DMS114 treated with DMSO at 0.1 percent for 48 hours (cell line): Measurements from ENCODE around the gene TUBA1C.
"Not testable (repeated sequence)": the region's sequence is repeated elsewhere in the genome, so short reads cannot be mapped to it uniquely, and the experiment has no call there.

Experiments used
- DNase-seq: peaks from one replicate; lab custom pipeline; 2025; ENCODE audit not compliant: unreplicated experiment; lab: John Stamatoyannopoulos, UW

Gene TUBA1C

DNA sequence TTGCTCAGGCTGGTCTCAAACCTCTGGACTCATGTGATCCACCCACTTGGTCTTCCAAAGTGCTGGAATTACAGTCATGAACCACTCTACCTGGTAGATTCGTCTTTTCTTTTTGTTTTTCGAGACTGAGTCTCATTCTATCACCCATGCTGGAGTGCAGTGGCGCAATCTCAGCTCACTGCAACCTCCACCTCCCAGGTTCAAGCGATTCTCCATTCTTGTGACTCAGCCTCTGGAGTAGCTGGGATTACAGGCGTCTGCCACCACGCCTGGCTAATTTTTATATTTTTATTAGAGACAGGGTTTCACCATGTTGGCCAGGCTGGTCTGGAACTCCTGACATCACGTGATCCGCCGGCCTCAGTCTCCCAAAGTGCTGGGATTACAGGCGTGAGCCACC lies 9.4 kb upstream of the TUBA1C start:
- not testable (repeated sequence) for DNase-seq

- DNase-seq = no peak
Measured at GRCh38 chr12:49255857-49256637, 8.8 kb upstream of the TUBA1C start.

GRCh38 chr12:49257508-49258184 lies 7.2 kb upstream of the TUBA1C start:
- not testable (repeated sequence) for DNase-seq

- no peak for DNase-seq
Measured at GRCh38 chr12:49259452-49259851, 5.4 kb upstream of the TUBA1C start.

- DNase-seq = no peak
Measured at GRCh38 chr12:49260166-49260565, 4.7 kb upstream of the TUBA1C start.

DNA sequence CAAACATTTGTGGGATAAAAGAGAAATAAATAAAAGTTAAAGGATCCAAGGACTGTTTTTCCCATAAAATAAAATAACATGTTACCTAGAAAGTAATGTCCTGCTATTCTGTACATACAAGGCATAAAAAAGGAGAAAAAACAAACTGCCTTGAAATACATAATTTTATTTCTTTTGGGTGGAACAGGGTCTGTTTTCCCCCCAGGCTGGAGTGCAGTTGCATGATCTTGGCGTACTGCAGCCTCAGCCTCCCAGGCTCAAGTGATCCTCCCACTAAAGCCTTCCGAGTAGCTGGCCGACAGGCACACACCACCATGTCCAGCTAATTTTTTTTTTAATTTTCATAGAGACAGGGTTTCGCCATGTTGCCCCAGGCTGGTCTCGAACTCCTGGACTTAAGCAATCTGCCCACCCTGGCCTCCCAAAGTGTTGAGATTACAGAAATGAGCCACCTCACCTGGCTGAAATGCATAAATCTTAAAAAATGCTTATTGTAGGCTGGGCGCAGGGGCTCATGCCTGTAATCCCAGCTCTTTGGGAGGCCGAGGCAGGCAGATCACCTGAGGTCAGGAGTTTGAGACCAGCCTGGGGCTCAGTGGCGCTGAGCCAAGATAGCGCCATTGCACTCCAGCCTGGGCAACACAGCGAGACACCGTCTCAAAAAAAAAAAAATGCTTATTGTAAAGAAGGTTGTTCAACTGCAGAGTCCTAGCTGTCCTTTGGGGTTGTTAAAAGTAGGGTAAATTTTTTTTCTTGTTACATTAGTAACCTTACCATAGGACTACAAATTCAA lies 4.1 kb upstream of the TUBA1C start:
- no peak for DNase-seq

GRCh38 chr12:49261721-49262120 lies 3.2 kb upstream of the TUBA1C start:
- DNase-seq = no peak

DNA sequence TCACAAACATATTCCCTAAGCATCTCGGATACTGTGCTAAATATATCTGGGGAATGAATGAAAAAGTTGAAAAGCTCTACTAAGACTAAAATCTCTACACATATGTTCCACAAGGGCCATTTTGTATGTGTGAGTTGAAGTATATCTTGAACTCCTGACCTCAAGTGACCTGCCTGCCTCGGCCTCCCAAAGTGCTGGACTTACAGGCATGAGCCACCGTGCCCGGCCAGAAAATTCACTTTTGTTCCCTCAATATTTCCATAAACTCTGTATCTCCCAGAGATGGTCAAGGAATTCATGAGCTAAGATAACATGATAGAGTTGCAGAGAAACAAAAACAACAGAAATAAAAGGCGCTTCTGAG lies 1.5 kb upstream of the TUBA1C start:
- no peak for DNase-seq

DNA sequence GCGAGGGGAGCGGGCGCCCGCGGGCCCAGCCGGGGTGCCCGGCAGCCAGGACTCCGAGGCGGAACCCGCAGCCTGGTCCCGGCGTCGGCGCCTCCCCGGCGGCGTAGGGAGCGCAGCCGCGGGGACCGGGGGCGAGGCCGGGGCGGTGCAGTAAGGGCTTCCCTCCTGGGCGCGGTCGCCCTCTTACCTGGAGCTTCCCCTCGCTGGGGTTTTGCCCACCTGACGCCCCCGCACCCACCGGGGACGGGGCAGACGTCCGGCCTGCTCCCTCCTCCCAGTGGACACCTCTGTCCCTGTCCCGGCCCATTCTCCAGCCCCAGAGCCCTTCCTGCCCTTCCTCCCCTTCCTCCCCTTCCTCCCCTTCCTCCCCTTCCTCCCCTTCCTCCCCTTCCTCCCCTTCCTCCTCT lies 413 bp upstream of the TUBA1C start:
- no peak for DNase-seq

GRCh38 chr12:49269191-49269590 lies 4.3 kb downstream of the TUBA1C start:
- DNase-seq = not testable (repeated sequence)

GRCh38 chr12:49272790-49273725 lies 8.2 kb downstream of the TUBA1C start:
- DNase-seq = no peak

- DNase-seq = no peak
Measured at GRCh38 chr12:49273726-49274395, 9.0 kb downstream of the TUBA1C start.

DNA sequence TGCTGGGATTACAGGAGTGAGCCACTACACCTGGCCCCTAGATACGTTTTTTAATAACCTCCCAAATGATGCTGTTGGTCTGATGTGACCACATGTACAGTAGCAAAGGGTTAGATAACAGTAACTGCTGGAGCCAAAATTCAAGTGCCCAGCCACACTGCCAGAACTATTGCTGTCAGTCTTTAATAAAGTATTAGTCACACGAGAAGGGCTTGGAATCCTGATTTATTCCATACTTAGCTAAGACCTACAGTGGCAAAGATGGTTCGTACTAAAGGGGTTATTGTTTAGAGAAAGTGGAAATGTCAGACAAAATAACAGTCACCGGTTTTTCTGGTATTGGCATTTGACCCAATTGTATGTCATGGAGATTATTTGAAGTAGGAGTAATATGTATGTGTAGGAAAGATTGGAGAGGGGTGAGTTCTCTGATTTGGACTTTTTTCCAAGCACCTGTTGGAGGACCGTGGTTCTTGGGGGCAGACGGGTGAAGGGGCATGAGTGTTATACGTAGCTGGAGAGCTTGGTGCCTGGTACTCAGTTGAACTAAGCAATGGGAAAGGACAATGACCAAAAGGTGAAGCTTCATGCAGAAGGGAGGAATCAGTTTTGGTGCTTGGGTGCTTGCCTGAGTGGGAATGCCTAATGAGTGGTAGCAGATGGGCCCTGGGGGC lies 9.7 kb downstream of the TUBA1C start:
- no peak for DNase-seq

- DNase-seq = no peak
Measured at GRCh38 chr12:49276304-49277290, 11.7 kb downstream of the TUBA1C start.

GRCh38 chr12:49277466-49277865 lies 12.6 kb downstream of the TUBA1C start:
- no peak for DNase-seq

DNA sequence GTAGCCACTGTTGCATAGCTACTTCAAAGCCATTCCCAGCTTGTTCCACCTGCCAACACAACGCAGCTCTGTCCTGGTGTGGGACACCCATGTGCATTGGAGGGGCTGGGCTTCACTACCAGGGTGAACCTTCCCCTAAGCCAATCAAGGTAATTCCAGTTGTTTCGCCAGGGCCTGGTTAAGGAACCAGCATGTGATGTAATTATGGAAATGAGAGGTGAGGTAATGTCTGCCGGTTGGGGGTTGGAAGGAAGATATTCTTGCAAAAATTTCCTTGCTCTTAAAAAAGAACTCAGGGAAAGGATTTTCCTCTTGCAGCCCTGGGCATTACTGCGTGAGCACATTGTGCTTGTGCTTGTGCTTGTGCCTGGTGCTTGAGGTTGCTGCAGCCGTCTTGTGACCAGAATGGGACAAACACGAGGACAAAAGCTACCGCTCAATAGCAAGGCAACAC lies 14.9 kb downstream of the TUBA1C start:
- no peak for DNase-seq

DNA sequence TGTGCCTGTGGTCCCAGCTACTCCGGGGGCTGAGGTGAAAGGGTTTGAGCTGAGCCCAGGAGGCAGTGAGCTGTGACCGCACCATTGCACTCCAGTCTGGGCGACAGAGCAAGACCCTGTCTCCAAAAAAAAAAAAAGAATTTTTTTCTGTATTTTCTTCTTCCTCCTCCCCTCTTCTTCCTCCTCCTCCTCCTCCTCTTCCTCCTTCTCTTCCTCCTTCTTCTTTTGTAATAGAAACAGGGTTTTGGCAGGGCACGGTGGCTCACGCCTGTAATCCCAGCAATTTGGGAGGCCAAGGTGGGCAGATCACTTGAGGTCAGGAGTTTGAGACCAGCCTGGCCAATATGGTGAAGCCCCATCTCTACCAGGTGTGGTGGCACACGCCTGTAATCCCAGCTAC lies 15.7 kb downstream of the TUBA1C start:
- not testable (repeated sequence) for DNase-seq

- no peak for DNase-seq
Measured at GRCh38 chr12:49282302-49282701, 17.4 kb downstream of the TUBA1C start.
